Hippocampal formation (tissue), 2 donors: ENCODE measurements around the gene DACH2.

ENCODE experiments used
- DNase-seq, 2 donors: peaks; one replicate each; lab custom pipeline; 2025; lab: John Stamatoyannopoulos, UW

DACH2 gene

DNA sequence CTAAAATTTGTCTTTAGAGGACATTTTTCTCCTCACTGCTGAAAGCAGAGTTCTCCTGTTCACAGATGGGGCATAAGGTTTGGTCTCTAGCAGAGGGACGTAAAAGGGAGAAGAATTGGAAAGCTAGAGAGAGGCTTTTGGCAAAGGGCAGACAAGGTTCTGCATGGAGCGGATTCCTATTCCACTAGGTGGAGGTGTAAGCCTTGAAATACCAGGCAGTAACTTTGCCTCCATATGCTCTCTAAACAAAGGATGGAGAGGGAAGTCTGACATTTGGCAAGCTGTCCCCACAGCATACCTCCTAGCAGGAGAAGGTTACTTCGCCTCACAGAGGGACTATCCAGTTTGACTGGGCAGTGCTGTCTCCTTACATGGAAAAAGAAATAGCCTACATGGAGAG lies 174.7 kb downstream of the DACH2 start:
- no peak for DNase-seq

GRCh38 chrX:86329174-86329573 lies 180.9 kb downstream of the DACH2 start:
- no peak for DNase-seq

GRCh38 chrX:86348669-86349068 lies 200.4 kb downstream of the DACH2 start:
- DNase-seq, result no peak

DNA sequence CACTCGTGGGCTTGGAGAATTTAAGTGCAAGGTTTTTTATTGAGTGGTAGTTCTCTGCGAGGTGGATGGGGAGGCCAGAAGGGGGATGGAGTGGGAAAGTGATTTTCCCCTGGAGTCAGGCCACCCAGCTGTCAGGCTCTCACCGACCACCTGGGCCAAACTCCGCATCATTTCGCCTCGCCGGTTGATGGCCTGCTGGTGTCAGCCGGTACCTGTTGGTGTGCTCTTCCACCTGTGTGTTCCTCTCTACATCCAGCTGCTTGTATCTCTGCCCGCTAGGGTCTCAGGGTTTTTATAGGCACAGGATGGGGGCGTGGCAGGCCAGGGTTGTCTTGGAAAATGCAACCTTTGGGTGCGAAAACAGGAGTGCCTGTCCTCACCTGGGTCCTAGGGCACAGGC lies 200.9 kb downstream of the DACH2 start:
- no peak for DNase-seq

- no peak for DNase-seq
These were observed 221.8 kb downstream of the DACH2 start for GRCh38 chrX:86369847-86370630.

DNA sequence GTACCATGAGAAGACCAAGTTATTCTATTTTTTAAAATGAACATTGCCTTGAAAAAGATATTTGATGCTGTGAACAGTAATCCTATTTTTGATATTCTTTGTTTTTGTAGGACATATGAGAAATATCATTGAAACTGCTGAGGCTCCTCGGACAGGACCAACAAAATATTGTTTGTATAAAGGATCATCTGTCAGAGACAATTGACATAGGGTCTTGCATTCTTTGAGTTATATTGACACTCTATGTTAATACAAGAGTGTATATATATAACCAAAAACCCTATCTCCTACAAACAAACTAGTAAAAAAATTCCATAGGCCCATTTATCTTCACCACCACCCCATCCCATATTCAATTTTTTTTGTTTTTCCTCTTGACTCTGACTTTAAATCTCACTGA lies 222.7 kb downstream of the DACH2 start:
- no peak for DNase-seq

- no peak for DNase-seq
These were observed 231.0 kb downstream of the DACH2 start for GRCh38 chrX:86379209-86379608.

DNA sequence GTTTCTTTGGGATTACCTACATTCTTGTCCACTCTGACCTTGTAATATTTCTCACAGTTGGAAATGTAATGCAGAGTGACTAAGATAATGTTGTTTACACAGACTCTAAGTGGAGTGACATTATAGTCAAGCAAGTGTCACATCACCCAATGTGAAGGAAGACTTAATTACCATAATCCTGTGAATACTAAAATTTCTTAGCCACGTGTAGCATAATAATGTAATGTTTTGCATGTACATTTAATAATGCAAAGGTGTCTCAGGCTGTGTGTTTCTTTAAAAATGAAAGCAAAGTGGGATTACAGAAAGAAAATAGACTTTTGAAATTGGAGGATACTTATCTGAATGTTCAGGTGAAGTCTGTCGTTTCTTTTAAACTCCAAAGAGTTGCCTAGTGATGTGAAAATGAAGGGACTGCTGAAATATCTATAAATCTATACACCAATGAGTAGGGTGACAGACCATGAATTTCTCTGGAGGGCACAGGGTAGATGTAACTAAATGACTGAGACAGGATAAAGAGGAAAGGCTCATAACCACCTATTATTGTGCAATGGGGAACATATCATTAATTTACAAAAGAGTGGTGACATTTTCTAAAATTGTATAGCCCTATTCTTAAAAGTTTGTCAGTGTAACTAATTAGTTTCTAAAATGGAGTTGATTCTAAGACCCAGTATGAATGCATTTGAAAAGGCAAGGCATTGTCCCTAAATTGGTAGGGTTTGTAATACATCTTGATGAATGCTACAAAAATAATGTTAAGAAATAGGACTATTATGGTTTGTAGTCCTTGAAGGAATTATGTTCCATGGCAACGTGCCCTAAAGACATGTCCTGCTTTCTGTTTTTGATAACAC lies 235.7 kb downstream of the DACH2 start:
- no peak for DNase-seq

DNA sequence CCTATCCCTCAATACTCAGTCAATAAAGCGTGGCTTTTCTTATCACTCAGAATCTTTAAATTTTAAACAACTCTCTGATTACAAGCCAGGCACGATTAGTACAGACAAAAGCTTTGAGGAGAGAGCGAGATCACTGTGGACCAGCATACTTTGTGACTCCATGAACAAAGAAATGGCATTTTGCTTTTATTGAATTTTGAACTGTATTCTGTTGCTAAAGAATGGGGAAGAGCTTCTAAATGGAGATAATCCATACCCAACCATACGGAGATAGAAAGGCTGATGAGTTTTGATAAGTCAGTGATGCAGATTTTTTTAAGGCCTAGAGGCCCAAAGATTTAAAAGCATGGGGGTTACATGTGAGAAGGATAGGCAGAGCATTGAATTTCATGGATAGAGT lies 259.1 kb downstream of the DACH2 start:
- no peak for DNase-seq

- DNase-seq, result no peak
These were observed 273.5 kb downstream of the DACH2 start for GRCh38 chrX:86421771-86422170.

DNA sequence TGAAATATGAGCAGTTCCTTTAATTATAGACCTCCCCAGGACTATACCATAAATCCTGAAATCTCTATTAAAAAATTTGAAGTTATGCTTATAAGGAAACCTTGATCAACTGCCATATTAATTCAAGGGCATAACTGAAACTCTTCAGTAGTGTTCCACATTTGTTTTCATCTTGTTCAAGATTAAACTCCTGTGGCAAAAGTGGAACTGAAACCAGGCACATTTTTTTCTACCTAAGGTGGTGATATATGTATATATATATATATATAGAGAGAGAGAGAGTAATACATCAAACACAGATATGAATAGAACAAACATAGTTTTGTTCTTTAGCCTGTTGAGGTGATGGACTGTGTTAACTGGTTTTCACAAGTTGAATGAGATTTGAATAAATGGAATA lies 287.9 kb downstream of the DACH2 start:
- no peak for DNase-seq

- DNase-seq, result no peak
These were observed 307.2 kb downstream of the DACH2 start for GRCh38 chrX:86455495-86455894.

GRCh38 chrX:86460760-86461159 lies 312.5 kb downstream of the DACH2 start:
- DNase-seq, result no peak

DNA sequence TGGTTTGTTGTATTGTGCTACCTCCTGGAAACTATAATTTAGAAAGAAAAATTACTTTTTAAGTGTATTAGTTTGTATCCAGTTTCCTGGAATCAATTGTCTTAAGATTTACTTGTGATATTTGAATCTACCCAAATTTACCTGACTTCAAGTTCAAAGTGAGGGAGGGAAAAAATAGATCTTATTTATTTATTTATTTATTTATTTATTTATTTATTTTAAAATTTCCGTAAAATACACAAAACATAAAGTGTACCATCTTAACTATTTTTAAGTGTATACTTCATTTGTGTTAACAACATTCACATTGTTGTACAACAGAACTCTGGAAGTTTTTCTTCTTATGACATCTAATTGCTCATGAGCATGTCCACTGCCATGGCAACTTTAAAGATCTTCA lies 356.0 kb downstream of the DACH2 start:
- no peak for DNase-seq

DNA sequence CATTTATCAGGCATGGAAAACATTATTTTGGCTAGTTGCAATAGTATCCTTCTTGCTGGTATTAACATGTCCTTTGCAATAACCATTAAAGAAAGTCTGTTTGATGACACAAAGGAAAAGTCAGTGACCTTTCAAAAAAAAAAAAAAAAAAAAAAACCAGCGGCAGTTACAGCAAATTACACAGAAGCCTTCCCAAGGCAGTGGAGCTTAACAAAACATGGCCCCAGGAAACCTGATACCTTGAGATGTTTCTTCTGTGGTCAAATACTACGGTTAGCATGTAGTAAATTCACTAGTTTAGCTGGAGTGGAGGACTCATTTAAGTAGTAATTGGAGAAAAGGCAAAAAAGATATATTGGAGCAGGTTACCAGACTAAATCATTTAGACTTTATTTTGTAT lies 359.1 kb downstream of the DACH2 start:
- DNase-seq, result no peak

GRCh38 chrX:86579777-86580176 lies 431.5 kb downstream of the DACH2 start:
- no peak for DNase-seq

DNA sequence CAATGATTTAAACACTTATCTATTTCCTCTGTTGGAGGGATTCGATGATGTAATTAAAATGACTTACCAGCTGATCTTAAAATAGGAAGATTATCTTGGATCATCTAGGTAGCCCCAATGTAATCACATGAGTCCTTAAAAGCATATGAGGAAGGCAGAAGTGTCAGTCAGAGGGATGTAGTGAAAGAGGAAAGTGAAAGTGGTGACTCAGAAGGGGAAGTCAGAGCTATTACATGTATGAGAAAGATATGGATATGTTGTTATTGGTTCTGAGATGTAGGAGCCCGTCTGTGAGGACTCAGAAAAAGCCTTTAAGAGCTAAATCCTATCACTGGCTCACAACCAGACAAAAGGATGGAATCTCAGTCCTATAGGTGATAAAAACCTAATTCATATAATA lies 456.4 kb downstream of the DACH2 start:
- DNase-seq, result no peak

DNA sequence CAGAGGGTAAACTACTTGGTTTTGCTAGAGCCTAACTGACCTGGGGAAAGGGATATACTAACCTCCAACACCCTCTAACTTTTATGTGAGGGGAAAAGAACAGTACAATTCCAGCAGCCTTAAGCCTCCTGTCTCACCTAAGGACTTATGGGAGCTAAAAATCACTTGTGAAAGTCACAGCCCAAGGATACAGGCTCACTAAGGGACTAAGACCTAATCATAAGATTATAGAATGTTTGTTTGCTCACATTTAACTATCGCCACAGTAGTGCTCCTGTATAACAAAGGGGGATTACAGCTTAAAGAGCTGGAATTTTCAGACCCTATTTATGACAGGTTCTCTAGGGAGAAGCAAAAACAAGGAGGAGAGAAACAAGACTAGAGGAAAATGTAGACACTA lies 548.7 kb downstream of the DACH2 start:
- no peak for DNase-seq

GRCh38 chrX:86711531-86712180 lies 563.4 kb downstream of the DACH2 start:
- no peak for DNase-seq

- DNase-seq, result no peak
These were observed 566.2 kb downstream of the DACH2 start for GRCh38 chrX:86714441-86714840.

DNA sequence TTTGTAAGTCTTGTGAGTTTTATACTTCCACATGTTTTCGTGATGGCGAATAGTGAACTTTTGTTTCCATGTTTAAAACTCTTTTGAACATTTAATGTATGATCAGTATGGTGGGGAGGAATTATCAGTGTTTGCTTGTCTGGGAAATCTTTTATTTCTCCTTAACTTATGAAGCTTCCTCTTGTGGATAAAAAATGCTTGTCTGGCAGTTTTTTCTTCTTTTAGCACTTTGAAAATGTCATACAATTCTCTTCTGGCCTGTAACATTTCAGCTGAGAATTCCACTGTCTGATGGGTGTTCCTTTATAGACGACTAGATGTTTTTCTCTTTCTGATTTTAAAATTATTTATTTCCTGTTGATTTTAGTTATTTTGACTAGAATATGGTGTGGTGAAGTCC lies 576.0 kb downstream of the DACH2 start:
- no peak for DNase-seq

DNA sequence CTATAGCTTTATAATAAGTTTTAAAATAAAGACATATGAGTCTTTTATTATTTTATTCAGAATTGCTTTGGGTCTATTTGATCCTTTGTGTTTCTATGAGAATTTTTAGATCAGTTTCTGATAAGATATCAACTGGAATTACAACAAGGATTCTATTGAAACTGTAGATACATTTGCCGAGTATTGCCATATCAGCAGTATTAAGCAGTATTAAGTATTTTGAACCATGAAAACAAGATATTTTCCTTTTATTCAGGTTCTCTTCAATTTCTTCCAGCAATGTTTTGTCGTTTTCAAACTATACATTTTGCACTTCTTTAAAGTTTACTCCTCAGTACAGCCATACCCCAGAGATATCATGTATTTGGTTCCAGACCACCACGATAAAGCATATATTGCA lies 598.8 kb downstream of the DACH2 start:
- DNase-seq, result no peak

- no peak for DNase-seq
These were observed 657.0 kb downstream of the DACH2 start for GRCh38 chrX:86805241-86805640.
